Germinal center (tissue), 1 donor: ENCODE measurements around the gene UBE2R2.

Source experiments
- DNase-seq: peaks from one replicate; pipeline ENCODE4 v3.0.0; 2012; ENCODE audit warnings: mixed read lengths, low spot score

The UBE2R2 gene

GRCh38 chr9:33884856-33885701, 68.1 kb downstream of the UBE2R2 start:
- DNase-seq = no peak

DNA sequence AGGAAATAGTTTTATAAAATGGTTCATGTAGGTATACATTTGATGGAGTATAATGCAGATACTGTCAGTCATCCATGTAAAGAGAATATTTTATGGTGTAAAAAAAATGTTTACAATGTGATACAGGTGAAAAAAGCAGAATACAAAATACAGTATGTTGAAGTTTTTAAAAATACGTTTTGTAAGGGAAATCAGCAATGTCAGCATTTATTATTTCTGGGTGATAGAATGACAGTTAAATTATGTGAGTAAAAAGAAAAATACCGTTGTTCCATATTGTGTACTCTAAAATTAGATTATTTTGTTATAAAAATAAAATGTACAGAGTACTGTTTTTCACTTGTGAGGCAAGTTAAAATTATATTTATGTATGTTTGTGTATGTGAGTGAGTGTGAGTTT, 69.0 kb downstream of the UBE2R2 start:
- DNase-seq = no peak

- DNase-seq = no peak
Observed at GRCh38 chr9:33893861-33894260, 76.9 kb downstream of the UBE2R2 start.

DNA sequence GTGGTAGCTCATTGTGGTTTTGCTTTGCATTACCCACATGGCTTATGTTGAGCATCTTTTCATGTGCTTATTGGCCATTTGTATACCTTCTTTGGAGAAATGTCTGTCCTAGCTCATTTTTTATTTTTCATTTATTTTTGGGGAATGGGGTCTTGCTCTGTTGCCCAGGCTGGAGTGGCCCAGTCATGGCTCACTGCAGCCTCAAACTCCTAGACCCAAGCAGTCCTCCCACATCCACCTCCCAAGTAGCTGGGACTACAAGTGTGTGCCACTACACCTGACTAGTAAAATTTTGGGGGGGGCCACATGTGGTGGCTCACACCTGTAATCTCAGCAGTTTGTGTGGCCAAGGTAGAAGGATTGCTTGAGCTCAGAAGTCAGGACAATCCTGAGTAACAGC, 77.4 kb downstream of the UBE2R2 start:
- no peak for DNase-seq

GRCh38 chr9:33903157-33903780, 86.3 kb downstream of the UBE2R2 start:
- DNase-seq = no peak

DNA sequence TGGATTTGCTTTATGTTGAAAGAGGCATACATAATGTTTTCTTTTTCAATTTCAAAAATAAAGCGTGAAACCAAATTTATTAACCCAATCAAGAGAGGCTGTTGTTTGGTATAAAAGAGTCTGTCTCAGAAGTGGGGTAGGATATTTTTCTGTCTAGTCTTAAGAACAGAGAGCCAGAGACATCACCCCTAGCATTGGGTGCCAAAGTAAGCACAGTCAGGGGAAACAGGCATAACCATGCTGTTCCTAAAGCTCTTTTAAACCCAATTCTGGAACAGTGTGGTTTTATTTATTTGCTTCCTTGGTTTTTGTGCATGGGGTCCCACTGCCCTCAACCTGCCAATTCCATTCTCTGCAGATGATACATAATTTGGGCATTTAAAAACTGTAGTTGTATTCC, 88.2 kb downstream of the UBE2R2 start:
- DNase-seq = no peak

DNA sequence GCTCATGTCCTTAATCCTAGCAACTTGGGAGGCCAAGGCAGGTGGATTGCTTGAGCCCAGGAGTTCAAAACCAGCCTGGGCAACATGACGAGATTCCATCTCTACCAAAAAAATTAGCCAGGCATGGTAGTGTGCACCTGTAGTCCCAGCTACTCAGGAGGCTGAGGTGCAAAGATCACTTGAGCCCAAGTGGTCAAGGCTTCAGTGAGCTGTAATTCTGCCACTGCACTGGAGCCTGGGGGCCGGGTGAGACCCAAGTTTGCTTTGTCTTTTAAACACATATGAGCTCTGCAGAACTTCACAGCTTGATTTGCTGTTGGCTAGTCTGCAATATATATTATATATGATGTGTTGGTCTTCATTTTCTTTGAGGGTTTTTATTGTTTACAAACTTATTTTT, 89.8 kb downstream of the UBE2R2 start:
- DNase-seq = no peak

- DNase-seq = no peak
Observed at GRCh38 chr9:33907347-33907746, 90.4 kb downstream of the UBE2R2 start.

DNA sequence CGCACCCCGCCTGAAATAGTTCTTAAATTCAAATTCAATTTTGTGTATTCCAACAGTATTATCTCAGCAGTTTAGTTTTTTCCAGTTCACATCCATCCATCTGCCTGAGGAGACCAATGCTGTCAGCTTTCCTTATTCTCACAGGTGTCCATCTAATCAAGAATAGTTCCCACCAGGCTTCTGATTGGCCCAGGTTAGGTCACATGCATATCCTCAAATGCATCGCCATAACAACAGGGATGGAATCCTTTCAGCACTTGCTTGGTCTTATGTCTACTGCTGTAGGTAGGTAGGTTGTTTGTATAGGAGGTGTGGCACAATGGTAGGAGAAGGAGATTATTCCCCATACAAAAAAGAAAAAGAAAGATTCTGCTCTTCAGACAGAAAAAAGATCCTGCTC, 91.2 kb downstream of the UBE2R2 start:
- no peak for DNase-seq

DNA sequence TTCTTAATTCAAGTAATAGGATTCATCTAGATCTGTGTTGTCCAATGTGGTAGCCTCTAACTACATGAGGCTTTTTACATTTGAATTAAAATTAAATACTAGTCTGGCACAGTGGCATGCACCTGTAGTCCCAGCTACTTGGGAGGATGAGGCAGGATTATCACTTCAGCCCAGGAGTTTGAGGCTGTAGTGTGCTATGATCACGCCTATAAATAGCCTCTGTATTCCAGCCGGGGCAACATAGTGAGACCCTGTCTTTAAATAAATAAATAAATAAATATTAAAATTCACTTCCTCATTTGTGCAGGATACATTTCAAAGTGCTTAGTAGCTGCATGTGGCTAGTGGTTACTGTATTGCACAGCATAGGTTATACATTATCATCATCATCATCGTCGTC, 91.8 kb downstream of the UBE2R2 start:
- no peak for DNase-seq

DNA sequence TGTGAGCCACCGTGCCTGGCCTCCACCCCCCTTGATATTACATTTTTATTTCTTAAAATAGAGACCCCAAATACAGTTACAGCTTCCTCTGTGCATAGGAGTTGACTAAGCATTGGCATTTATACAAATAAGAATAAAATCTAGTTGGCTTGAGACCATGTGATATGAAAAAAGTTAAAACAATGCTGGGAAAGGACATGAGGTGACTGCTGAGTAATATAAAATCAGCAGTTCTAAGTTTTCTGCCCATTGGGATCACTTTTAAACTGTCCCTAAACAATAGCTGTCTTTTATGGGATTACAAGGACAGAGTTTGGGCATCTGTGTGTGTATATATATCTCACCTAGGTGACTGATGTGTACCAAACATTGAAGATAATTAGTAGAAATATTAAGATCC, 96.6 kb downstream of the UBE2R2 start:
- no peak for DNase-seq

- DNase-seq = no peak
Observed at GRCh38 chr9:33914887-33915628, 98.1 kb downstream of the UBE2R2 start.

GRCh38 chr9:33917036-33917435, 100.1 kb downstream of the UBE2R2 start:
- DNase-seq = no peak

- no peak for DNase-seq
Observed at GRCh38 chr9:33919276-33919897, 102.4 kb downstream of the UBE2R2 start.

GRCh38 chr9:33921967-33922895, 105.3 kb downstream of the UBE2R2 start:
- DNase-seq = peak; percentile 55

DNA sequence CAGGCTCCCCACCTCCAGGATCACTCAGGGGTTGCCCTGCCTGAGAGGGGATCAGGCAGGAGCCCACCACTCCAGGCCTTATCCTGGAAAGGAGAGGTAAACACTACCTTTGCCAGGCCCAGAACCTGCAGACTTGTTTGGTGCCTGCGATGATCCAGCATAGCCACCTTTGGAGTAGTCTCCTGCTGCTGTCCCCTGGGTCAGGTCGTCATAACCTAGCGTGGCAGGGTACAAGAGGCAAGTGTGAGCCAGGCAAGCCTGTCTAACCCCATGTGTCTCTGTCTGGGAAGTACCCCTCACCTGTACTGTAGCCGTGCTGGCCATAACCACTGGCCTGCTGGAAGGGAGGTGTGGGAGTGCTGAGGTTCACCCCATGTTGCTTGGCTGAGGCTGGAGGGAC, 106.1 kb downstream of the UBE2R2 start:
- no peak for DNase-seq

- no peak for DNase-seq
Observed at GRCh38 chr9:33923998-33924701, 107.2 kb downstream of the UBE2R2 start.

DNA sequence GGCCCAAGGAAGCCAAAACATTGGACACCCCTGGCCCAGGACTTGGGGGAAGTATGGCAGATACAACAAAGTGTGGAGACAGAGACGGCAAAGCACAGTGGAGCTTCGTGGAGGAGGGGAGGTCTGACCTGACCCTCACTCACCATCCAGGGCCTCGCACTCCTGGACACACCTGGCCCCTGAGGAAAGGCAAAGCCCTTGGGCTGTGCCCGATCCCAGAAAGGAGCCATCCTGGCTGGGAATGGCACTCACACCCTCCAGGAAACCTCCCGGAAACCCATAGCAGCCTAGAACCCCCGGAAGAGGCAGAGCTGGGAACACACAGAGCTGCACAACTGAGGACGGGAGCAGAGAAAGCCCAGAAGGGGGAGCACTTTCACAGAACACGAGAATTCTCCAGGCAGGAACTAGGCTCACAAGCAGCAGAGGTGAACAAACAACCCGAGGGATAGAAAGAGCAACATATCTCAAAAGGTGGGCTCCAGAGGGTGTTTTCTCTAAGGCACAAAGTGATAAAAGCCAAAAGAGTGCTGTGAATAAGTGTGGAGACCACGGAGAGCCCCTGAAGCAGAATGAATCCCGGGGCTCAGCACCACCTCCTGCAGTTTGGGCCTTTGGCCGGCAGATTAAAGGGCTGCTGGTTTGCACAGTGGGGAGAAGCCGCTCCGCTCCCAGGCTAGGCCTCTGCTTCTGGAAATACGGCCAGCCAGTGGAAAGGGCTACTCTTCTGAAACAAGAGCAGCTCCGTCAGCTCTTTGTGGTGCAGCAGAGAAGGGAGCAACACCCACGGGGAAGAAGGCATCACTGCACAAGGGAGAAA, 108.2 kb downstream of the UBE2R2 start:
- DNase-seq = peak; percentile 64

DNA sequence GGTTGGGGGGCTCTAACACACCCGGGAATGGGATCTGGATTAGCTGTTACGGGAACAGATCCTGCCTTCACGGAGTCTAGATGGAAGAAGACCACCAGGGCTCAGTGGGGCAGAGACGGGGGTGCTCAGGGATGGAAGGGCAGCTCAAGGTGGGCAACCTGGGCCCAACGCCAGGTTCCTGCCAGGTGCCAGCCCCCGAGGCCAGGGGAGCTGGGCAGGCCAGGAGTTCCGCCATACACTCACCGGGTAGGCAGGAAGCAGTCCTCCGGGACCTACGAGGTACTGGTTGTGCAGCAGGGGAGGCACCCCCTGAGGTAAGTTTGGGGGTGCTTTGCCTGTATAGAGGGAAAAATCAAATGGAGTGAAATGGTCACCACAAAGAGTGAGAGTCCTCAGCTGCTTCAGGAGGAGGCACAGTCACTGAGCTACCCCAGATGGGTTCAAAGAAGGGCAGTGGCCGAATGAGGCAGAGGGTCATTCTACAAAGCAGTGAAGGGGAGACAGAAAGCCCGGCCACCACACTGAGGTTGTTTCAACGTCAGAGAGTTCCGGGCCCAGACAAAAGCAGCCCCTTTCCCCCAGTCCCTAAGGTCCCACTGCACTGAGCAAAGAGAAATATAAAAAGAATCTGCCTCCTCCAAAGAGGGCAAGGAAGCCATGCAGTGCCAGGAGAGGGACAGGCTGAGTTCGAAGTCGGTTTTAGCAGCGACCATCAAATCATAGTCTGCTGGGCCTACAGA, 110.0 kb downstream of the UBE2R2 start:
- no peak for DNase-seq
